ENCODE measurements around the gene EME1.

The EME1 gene

DNA sequence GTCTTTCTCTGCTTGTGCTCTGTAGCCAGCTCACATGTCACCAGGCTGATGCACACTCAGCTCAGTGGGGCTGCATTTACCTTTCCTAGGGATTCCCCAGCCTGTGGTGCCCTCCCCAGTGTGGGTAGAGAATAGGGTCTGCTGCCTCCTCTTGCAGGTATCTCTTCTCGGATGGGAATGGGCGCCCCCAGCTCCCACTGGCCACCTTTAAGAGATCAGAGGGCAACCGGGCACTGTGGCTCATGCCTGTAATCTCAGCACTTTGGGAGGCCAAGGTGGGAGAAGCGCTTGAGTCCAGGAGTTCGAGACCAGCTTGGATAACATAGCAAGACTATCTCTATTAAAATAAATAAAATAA, 23.8 kb upstream of the EME1 start:
- TF ChIP-seq, protein P1, sequence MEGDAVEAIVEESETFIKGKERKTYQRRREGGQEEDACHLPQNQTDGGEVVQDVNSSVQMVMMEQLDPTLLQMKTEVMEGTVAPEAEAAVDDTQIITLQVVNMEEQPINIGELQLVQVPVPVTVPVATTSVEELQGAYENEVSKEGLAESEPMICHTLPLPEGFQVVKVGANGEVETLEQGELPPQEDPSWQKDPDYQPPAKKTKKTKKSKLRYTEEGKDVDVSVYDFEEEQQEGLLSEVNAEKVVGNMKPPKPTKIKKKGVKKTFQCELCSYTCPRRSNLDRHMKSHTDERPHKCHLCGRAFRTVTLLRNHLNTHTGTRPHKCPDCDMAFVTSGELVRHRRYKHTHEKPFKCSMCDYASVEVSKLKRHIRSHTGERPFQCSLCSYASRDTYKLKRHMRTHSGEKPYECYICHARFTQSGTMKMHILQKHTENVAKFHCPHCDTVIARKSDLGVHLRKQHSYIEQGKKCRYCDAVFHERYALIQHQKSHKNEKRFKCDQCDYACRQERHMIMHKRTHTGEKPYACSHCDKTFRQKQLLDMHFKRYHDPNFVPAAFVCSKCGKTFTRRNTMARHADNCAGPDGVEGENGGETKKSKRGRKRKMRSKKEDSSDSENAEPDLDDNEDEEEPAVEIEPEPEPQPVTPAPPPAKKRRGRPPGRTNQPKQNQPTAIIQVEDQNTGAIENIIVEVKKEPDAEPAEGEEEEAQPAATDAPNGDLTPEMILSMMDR (IDR thresholded peaks at IDR 0.05; ENCODE audit: low read length), result no peak
- no peak for TF ChIP-seq EZH2 (IDR thresholded peaks at IDR 0.05; ENCODE audit: borderline replicate concordance, low read length)
- H3K9me2 ChIP-seq (ENCODE audit: low read depth, low read length), result no peaks in the 10 kb centered on the region
- H3K9me3 ChIP-seq (ENCODE audit: low read length), result no peaks in the 10 kb centered on the region
- H3K9ac ChIP-seq (ENCODE audit: low read length), result no peak overlapping the region
- no peaks in the 10 kb centered on the region for H4K20me1 ChIP-seq (ENCODE audit: insufficient read depth, low read length)
- no peaks in the 10 kb centered on the region for H3K79me2 ChIP-seq (ENCODE audit: insufficient read depth, low read length)
- no peaks in the 10 kb centered on the region; the same call in 1 of the 2 replicates for H3F3A ChIP-seq (ENCODE audit: insufficient read depth, low read length)
- no peak overlapping the region for H3K4me3 ChIP-seq (ENCODE audit: low read depth, low read length, poor library complexity, severe bottlenecking)
- H3K27ac ChIP-seq (ENCODE audit: low read depth, low read length, poor library complexity, severe bottlenecking), result no peak overlapping the region
- peaks cover 17% of the 10 kb centered on the region for H3K4me1 ChIP-seq (ENCODE audit: insufficient read depth, low read length, severe bottlenecking)
- H3K36me3 ChIP-seq (ENCODE audit: insufficient read depth, low read length), result peaks cover under 1% of the 10 kb centered on the region; the same call in 1 of the 2 replicates
- no peak overlapping the region for H3K4me2 ChIP-seq (ENCODE audit: low read length)
- no peaks in the 10 kb centered on the region for H3K27me3 ChIP-seq (ENCODE audit: insufficient read depth, low read length)
- H2AFZ ChIP-seq (ENCODE audit: low read length), result no peak overlapping the region

GRCh38 chr17:50350733-50351132, 22.3 kb upstream of the EME1 start:
- no peaks in the 10 kb centered on the region for H3K79me2 ChIP-seq (ENCODE audit: insufficient read depth, low read length)
- H3K36me3 ChIP-seq (ENCODE audit: insufficient read depth, low read length), result peaks cover 10% of the 10 kb centered on the region; the same call in 1 of the 2 replicates
- no peaks in the 10 kb centered on the region for H3K9me2 ChIP-seq (ENCODE audit: low read depth, low read length)
- H3K4me1 ChIP-seq (ENCODE audit: insufficient read depth, low read length, severe bottlenecking), result peaks cover 9% of the 10 kb centered on the region
- no peak overlapping the region for H2AFZ ChIP-seq (ENCODE audit: low read length)
- no peaks in the 10 kb centered on the region for H3K9me3 ChIP-seq (ENCODE audit: low read length)
- H3K27ac ChIP-seq (ENCODE audit: low read depth, low read length, poor library complexity, severe bottlenecking), result no peak overlapping the region
- TF ChIP-seq, protein P1 (IDR thresholded peaks at IDR 0.05; ENCODE audit: low read length), result no peak
- no peak for TF ChIP-seq EZH2 (IDR thresholded peaks at IDR 0.05; ENCODE audit: borderline replicate concordance, low read length)
- no peak overlapping the region for H3K9ac ChIP-seq (ENCODE audit: low read length)
- no peak overlapping the region for H3K4me2 ChIP-seq (ENCODE audit: low read length)
- H4K20me1 ChIP-seq (ENCODE audit: insufficient read depth, low read length), result no peaks in the 10 kb centered on the region
- H3K4me3 ChIP-seq (ENCODE audit: low read depth, low read length, poor library complexity, severe bottlenecking), result no peak overlapping the region
- no peaks in the 10 kb centered on the region for H3K27me3 ChIP-seq (ENCODE audit: insufficient read depth, low read length)
- no peaks in the 10 kb centered on the region; the same call in 1 of the 2 replicates for H3F3A ChIP-seq (ENCODE audit: insufficient read depth, low read length)

DNA sequence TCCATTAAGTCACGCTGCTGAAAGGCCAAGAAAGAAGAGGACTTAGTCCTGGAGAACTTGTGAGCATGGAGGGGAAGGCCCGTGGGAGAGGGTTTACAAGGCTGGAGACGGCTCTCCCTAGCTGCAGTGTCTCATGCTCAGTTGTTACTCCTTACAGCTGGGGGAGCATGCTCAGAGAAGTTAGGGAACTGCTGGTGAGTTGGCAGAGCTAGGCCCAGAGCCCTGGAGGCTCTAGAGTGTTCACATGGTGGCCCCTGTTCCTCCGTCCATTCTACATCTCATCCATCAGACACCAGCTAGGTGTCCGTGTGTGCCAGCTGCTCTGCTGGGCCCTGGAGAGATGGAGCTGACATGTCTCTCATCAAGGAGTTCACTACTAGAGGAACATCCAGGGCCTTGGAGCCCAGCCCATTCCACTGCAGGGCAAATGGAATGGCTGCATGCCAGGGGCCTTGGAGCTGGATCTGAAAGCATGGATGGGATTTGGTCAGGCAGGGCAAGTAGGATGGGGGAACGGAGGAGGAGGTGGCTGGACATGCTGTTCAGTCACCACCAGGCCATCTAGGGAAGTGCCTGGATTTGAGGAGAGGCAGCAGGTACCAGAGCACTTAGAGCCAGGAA, 20.8 kb upstream of the EME1 start:
- no peak overlapping the region for H3K9ac ChIP-seq (ENCODE audit: low read length)

More for the DNA sequence above, 20.8 kb upstream of the EME1 start:
- no peaks in the 10 kb centered on the region for H4K20me1 ChIP-seq (ENCODE audit: insufficient read depth, low read length)
- peaks cover 2% of the 10 kb centered on the region for H3K4me1 ChIP-seq (ENCODE audit: insufficient read depth, low read length, severe bottlenecking)
- no peaks in the 10 kb centered on the region for H3K27me3 ChIP-seq (ENCODE audit: insufficient read depth, low read length)
- H3K4me2 ChIP-seq (ENCODE audit: low read length), result no peak overlapping the region
- H3K9me3 ChIP-seq (ENCODE audit: low read length), result no peaks in the 10 kb centered on the region
- H3F3A ChIP-seq (ENCODE audit: insufficient read depth, low read length), result no peaks in the 10 kb centered on the region; the same call in 1 of the 2 replicates
- H3K9me2 ChIP-seq (ENCODE audit: low read depth, low read length), result no peaks in the 10 kb centered on the region
- no peak overlapping the region for H3K4me3 ChIP-seq (ENCODE audit: low read depth, low read length, poor library complexity, severe bottlenecking)
- H3K79me2 ChIP-seq (ENCODE audit: insufficient read depth, low read length), result no peaks in the 10 kb centered on the region
- TF ChIP-seq, protein P1 (IDR thresholded peaks at IDR 0.05; ENCODE audit: low read length), result no peak
- TF ChIP-seq EZH2 (IDR thresholded peaks at IDR 0.05; ENCODE audit: borderline replicate concordance, low read length), result no peak
- peaks cover 25% of the 10 kb centered on the region for H3K36me3 ChIP-seq (ENCODE audit: insufficient read depth, low read length)
- no peak overlapping the region for H3K27ac ChIP-seq (ENCODE audit: low read depth, low read length, poor library complexity, severe bottlenecking)
- H2AFZ ChIP-seq (ENCODE audit: low read length), result no peak overlapping the region

All from OCI-LY1 (cell line).